Measurements from ENCODE around the gene PTPN2.

Gene PTPN2

GRCh38 chr18:12928206-12928605 lies 44.2 kb upstream of the PTPN2 start:
- H3K4me3 ChIP-seq (ENCODE audit: low read length) = no peak overlapping the region
- DNase-seq (ENCODE audit: low read depth) = no peak
- no peak for TF ChIP-seq CTCF (IDR thresholded peaks at IDR 0.05; ENCODE audit: insufficient read depth, low read depth, low read length, missing control alignments)

- no peak overlapping the region for H3K4me3 ChIP-seq (ENCODE audit: low read length)
- TF ChIP-seq CTCF (IDR thresholded peaks at IDR 0.05; ENCODE audit: insufficient read depth, low read depth, low read length, missing control alignments) = no peak
- DNase-seq (ENCODE audit: low read depth) = no peak
Measured at GRCh38 chr18:12924616-12925015, 40.6 kb upstream of the PTPN2 start.

GRCh38 chr18:12922266-12922665 lies 38.2 kb upstream of the PTPN2 start:
- H3K4me3 ChIP-seq (ENCODE audit: low read length) = no peak overlapping the region
- DNase-seq (ENCODE audit: low read depth) = no peak
- no peak for TF ChIP-seq CTCF (IDR thresholded peaks at IDR 0.05; ENCODE audit: insufficient read depth, low read depth, low read length, missing control alignments)

- DNase-seq (ENCODE audit: low read depth) = no peak
- H3K4me3 ChIP-seq (ENCODE audit: low read length) = no peak overlapping the region
- TF ChIP-seq CTCF (IDR thresholded peaks at IDR 0.05; ENCODE audit: insufficient read depth, low read depth, low read length, missing control alignments) = no peak
Measured at GRCh38 chr18:12921178-12921577, 37.1 kb upstream of the PTPN2 start.

GRCh38 chr18:12911929-12912703 lies 28.1 kb upstream of the PTPN2 start:
- no peak for TF ChIP-seq CTCF (IDR thresholded peaks at IDR 0.05; ENCODE audit: insufficient read depth, low read depth, low read length, missing control alignments)
- H3K4me3 ChIP-seq (ENCODE audit: low read length) = no peak overlapping the region
- DNase-seq (ENCODE audit: low read depth) = no peak

- no peak for TF ChIP-seq CTCF (IDR thresholded peaks at IDR 0.05; ENCODE audit: insufficient read depth, low read depth, low read length, missing control alignments)
- peak; percentile 57 for DNase-seq (ENCODE audit: low read depth)
- H3K4me3 ChIP-seq (ENCODE audit: low read length) = peak overlapping the region; percentile 21
Measured at GRCh38 chr18:12911025-12911928, 27.2 kb upstream of the PTPN2 start.
